GM18499 (cell line): ENCODE data around the gene MAP3K12.
"Not testable (repeated sequence)": the region's sequence is repeated elsewhere in the genome, so short reads cannot be mapped to it uniquely, and the experiment has no call there.

ENCODE experiments used
- ATAC-seq: cut with Tn5 transposase; IDR thresholded peaks from one replicate; pipeline ENCODE4 v1.9.1; 2021; ENCODE audit warnings: moderate number of reproducible peaks; ENCODE audit not compliant: insufficient read depth, unreplicated experiment

The MAP3K12 gene

GRCh38 chr12:53495903-53496751 is 3.1 kb downstream of the MAP3K12 start:
- no peak for ATAC-seq

- ATAC-seq: no peak
These were observed 5.5 kb downstream of the MAP3K12 start for GRCh38 chr12:53493610-53494391.

- no peak for ATAC-seq
These were observed 6.2 kb downstream of the MAP3K12 start for GRCh38 chr12:53492830-53493609.

GRCh38 chr12:53492188-53492587 is 7.1 kb downstream of the MAP3K12 start:
- ATAC-seq: no peak

GRCh38 chr12:53489242-53489864 is 9.9 kb downstream of the MAP3K12 start:
- ATAC-seq: no peak

- ATAC-seq: no peak
These were observed 12.3 kb downstream of the MAP3K12 start for GRCh38 chr12:53486736-53487487.

- ATAC-seq: no peak
These were observed 13.1 kb downstream of the MAP3K12 start for GRCh38 chr12:53485955-53486735.

GRCh38 chr12:53484686-53485575 is 14.3 kb downstream of the MAP3K12 start:
- ATAC-seq: no peak

GRCh38 chr12:53483979-53484377 is 15.3 kb downstream of the MAP3K12 start:
- no peak for ATAC-seq

- no peak for ATAC-seq
These were observed 15.9 kb downstream of the MAP3K12 start for GRCh38 chr12:53483225-53483978.

- ATAC-seq: no peak
These were observed 16.6 kb downstream of the MAP3K12 start for GRCh38 chr12:53482626-53483168.

GRCh38 chr12:53481939-53482586 is 17.2 kb downstream of the MAP3K12 start:
- ATAC-seq: no peak

- ATAC-seq: not testable (repeated sequence)
These were observed 17.8 kb downstream of the MAP3K12 start for GRCh38 chr12:53481458-53481857.

GRCh38 chr12:53480491-53481442 is 18.5 kb downstream of the MAP3K12 start:
- no peak for ATAC-seq

GRCh38 chr12:53479331-53479730 is 19.9 kb downstream of the MAP3K12 start:
- ATAC-seq: no peak
